Natural killer cell (primary cell): ENCODE data around the gene MSI2. TPM values are rescaled to one million over a fixed set of nuclear protein-coding genes. Genes with fewer than 3 reads are reported as not detected.

ENCODE experiments used
- ATAC-seq, 3 donors: fragments of 150-1000 bp in 2 of 3; fragments of 200-7000 bp in 1 of 3; cut with Tn5 transposase; 1 replicate in 1 of 3; 2 replicates in 2 of 3; pipeline ENCODE4 v1.10.0; 2021; ENCODE audit warnings: mild to moderate bottlenecking in 2 of 3, moderate library complexity in 2 of 3
- DNase-seq, 2 donors: peaks; one replicate each; pipeline versions ENCODE4 v3.0.0 to v3.0.0-alpha.2; 2013 to 2021; ENCODE audit warnings: mixed read lengths in 1 of 2
- H3K27ac ChIP-seq: one replicate; pipeline ENCODE4 v1.5.1; 2013; ENCODE audit warnings: mild to moderate bottlenecking, low read length
- H3K27me3 ChIP-seq: one replicate; pipeline ENCODE4 v1.6.1; 2013; ENCODE audit warnings: low read length; ENCODE audit not compliant: control insufficient read depth, insufficient read depth
- H3K36me3 ChIP-seq: one replicate; pipeline ENCODE4 v1.6.1; 2013; ENCODE audit warnings: low read length; ENCODE audit not compliant: control insufficient read depth, insufficient read depth
- H3K4me1 ChIP-seq: one replicate; pipeline ENCODE4 v1.6.1; 2013; ENCODE audit warnings: low read length; ENCODE audit not compliant: control insufficient read depth, insufficient read depth
- H3K4me3 ChIP-seq: one replicate; pipeline ENCODE4 v1.5.1; 2013; ENCODE audit warnings: low read length
- H3K9me3 ChIP-seq: one replicate; pipeline ENCODE4 v1.6.1; 2013; ENCODE audit warnings: low read length; ENCODE audit not compliant: control insufficient read depth, insufficient read depth
- H3K27ac Mint-ChIP-seq, 2 donors: one replicate each; pipeline ENCODE4 v1.8.0; 2022; ENCODE audit warnings: mild to moderate bottlenecking in 2 of 2, mixed read lengths in 2 of 2, moderate library complexity in 1 of 2
- H3K27me3 Mint-ChIP-seq, 2 donors: one replicate each; pipeline ENCODE4 v1.8.0; 2022; ENCODE audit warnings: low read depth in 2 of 2, mixed read lengths in 2 of 2
- H3K36me3 Mint-ChIP-seq: one replicate; pipeline ENCODE4 v1.8.0; 2022; ENCODE audit warnings: mixed read lengths
- H3K4me1 Mint-ChIP-seq, 2 donors: one replicate each; pipeline ENCODE4 v1.8.0; 2022; ENCODE audit warnings: mixed read lengths in 2 of 2
- H3K4me3 Mint-ChIP-seq: one replicate; pipeline ENCODE4 v1.8.0; 2022; ENCODE audit warnings: mild to moderate bottlenecking, moderate library complexity, mixed read lengths
- H3K9me3 Mint-ChIP-seq, 2 donors: one replicate each; pipeline ENCODE4 v1.8.0; 2022; ENCODE audit warnings: mixed read lengths in 2 of 2
- WGBS: methylation state at CpG from one replicate; pipeline ENCODE4 v1.1.7; 2013; ENCODE audit warnings: missing lambda C conversion rate; ENCODE audit not compliant: insufficient coverage; 5-methylcytosine and 5-hydroxymethylcytosine counted together
- intact Hi-C: fragments of 100-400 bp; cut with micrococcal nuclease; formaldehyde crosslinking; loops from one replicate; pipeline ENCODE4 v1.14.2; 2022
- total RNA-seq, 4 donors: library from RNA; stranded (reverse); fragments of 120-200 nt in 1 of 4; gene quantifications; one replicate each; pipeline versions ENCODE4 v1.2.3 to v1.2.4, GENCODE V29; 2013 to 2022
- TF ChIP-seq, protein P1 (sequence below): fragments of 200-600 bp; IDR thresholded peaks from one replicate; pipeline ENCODE4 v1.8.0; 2022; ENCODE audit warnings: antibody characterized with exemption

Gene MSI2
- total RNA-seq, 3 donors from 2014 or later (not counting 1 experiment from before 2014, with no cell fraction given): 95.5 to 145 (median 96.8) TPM

DNA sequence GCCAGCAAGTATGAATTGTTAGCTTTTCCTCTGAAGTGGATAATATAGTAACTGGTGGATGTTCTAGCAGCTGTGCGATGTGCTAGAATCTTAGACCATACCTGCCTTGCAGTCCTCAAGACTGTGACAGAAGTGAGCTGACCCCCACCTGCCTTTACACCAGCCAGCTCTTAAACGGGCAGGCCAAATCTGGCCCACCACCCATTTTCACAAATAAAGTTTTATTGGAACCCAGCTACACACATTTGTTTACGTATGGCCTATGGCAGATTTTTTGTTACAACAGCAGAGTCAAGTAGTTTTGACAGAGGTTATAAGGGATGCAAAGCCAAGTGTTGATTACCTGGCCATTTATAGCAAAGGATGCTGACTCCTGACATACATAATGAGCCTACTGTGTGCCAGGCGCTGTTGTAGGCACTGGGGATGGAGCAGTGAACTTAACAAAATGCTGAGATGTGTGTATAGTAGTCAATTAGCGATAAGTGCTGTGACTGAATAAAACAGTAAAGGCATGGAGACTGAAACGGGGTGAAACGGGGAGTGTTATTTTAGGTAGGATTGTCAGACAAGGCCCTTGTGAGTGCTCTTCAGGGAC is 79.0 kb downstream of the MSI2 start:
- Mint-ChIP-seq H3K36me3 (no peaks in the 10 kb centered on the region), H3K4me3 (no peak overlapping the region), H3K27me3 (no peaks in the 10 kb centered on the region), H3K27ac (no peak overlapping the region), H3K9me3 (no peaks in the 10 kb centered on the region), H3K4me1 (peaks cover 24 to 28% of the 10 kb centered on the region in 2 donors)
- ATAC-seq (no peak), DNase-seq (no peak)
- no peaks in the 10 kb centered on the region for H3K36me3 ChIP-seq
- H3K27me3 ChIP-seq: no peaks in the 10 kb centered on the region
- TF ChIP-seq, protein P1, sequence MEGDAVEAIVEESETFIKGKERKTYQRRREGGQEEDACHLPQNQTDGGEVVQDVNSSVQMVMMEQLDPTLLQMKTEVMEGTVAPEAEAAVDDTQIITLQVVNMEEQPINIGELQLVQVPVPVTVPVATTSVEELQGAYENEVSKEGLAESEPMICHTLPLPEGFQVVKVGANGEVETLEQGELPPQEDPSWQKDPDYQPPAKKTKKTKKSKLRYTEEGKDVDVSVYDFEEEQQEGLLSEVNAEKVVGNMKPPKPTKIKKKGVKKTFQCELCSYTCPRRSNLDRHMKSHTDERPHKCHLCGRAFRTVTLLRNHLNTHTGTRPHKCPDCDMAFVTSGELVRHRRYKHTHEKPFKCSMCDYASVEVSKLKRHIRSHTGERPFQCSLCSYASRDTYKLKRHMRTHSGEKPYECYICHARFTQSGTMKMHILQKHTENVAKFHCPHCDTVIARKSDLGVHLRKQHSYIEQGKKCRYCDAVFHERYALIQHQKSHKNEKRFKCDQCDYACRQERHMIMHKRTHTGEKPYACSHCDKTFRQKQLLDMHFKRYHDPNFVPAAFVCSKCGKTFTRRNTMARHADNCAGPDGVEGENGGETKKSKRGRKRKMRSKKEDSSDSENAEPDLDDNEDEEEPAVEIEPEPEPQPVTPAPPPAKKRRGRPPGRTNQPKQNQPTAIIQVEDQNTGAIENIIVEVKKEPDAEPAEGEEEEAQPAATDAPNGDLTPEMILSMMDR: no peak
- H3K4me3 ChIP-seq: no peak overlapping the region
- peaks cover 12% of the 10 kb centered on the region for H3K4me1 ChIP-seq
- 98% methylated on average over 7 of the region's 7 CpGs for WGBS
- intact Hi-C loops: no loop called here
- H3K27ac ChIP-seq: no peak overlapping the region
- H3K9me3 ChIP-seq: no peaks in the 10 kb centered on the region

DNA sequence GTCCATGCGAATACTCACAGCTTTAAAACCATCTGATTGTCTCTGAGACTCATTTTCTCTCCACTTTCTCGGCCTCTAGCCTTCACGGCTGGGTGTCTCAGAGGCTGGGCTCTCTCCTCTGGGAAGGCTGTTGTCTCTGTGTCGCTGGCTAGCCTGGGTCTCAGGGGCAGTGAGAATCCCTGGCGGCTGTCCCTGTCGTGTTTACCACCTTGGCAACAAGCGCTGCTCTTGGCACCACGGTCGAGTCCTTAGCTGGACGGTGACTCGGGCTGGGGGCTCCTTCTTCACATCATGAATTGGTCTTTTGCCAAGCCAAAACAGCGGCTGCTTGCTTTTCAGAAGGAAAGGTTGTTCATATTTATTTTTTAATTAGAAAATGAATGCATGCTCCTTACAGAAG is 81.1 kb downstream of the MSI2 start:
- intact Hi-C loops: no loop called here
- Histone ChIP-seq H3K27me3 (no peaks in the 10 kb centered on the region), H3K4me1 (peaks cover 12% of the 10 kb centered on the region), H3K9me3 (no peaks in the 10 kb centered on the region), H3K4me3 (no peak overlapping the region), H3K36me3 (peaks cover 2% of the 10 kb centered on the region), H3K27ac (no peak overlapping the region)
- Mint-ChIP-seq H3K4me1 (peaks cover 32 to 42% of the 10 kb centered on the region in 2 donors), H3K27me3 (no peaks in the 10 kb centered on the region), H3K27ac (no peak overlapping the region), H3K9me3 (no peaks in the 10 kb centered on the region), H3K4me3 (no peak overlapping the region), H3K36me3 (no peaks in the 10 kb centered on the region)
- TF ChIP-seq, protein P1: no peak
- ATAC-seq (no peak), DNase-seq (no peak)
- WGBS: 84% methylated on average over 11 of the region's 12 CpGs

DNA sequence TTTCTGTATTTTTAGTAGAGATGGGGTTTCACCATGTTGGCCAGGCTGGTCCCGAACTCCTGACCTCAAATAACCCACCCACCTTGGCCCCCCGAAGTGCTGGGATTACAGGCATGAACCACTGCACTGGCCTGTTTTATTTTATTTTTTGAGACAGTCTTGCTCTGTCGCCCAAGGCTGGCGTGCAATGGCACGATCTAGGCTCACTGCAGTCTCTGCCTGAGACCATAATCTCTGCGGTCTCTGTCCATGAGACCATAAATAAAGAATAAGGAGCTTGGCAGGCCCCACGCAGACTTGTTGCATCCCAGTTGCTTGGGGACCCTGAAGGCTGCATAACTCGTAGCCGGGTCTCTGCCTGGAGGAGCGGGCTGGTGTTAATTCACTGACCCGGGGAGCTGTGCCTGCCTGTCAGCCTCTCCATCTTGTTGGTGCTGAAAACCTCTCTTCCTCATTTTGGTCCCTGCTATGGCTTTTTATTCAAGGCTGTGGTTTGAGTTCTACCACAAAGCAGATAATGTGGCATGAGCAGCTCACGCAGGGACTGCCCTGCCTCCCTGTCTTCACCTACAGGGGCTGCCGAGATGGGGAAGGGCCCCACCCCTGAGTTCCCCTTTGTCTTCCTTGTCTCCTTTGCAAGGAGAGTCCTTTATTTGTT is 82.1 kb downstream of the MSI2 start:
- Histone ChIP-seq H3K4me3 (no peak overlapping the region), H3K9me3 (no peaks in the 10 kb centered on the region), H3K27me3 (no peaks in the 10 kb centered on the region), H3K27ac (no peak overlapping the region), H3K36me3 (peaks cover 2% of the 10 kb centered on the region), H3K4me1 (peaks cover 12% of the 10 kb centered on the region)
- intact Hi-C loops: no loop called here
- no peaks in the 10 kb centered on the region for H3K36me3 Mint-ChIP-seq
- DNase-seq: no peak
- 35% methylated on average over 13 of the region's 13 CpGs for WGBS
- no peaks in the 10 kb centered on the region for H3K9me3 Mint-ChIP-seq
- no peaks in the 10 kb centered on the region for H3K27me3 Mint-ChIP-seq
- TF ChIP-seq, protein P1: no peak
- ATAC-seq: no peak
- H3K27ac Mint-ChIP-seq: no peak overlapping the region
- peaks cover 34 to 42% of the 10 kb centered on the region in 2 donors for H3K4me1 Mint-ChIP-seq
- no peak overlapping the region for H3K4me3 Mint-ChIP-seq
